Chondrocyte (in vitro differentiated cells): ENCODE measurements around the gene ADORA1. TPM values are rescaled to one million over a fixed set of nuclear protein-coding genes. Genes with fewer than 3 reads are reported as not detected.

Experiments
- DNase-seq: peaks from one replicate; pipeline ENCODE4 v3.0.0; 2021; ENCODE audit warnings: mixed read lengths, low spot score
- H3K27ac Mint-ChIP-seq: one replicate; pipeline ENCODE4 v1.8.0; 2021; ENCODE audit warnings: mild to moderate bottlenecking, moderate library complexity, mixed read lengths; ENCODE audit not compliant: unreplicated experiment
- H3K27me3 Mint-ChIP-seq: 2 replicates; pipeline ENCODE4 v1.8.0; 2021; ENCODE audit warnings: low read depth, mixed read lengths
- H3K36me3 Mint-ChIP-seq: 2 replicates; pipeline ENCODE4 v1.8.0; 2021; ENCODE audit warnings: low read depth, mixed read lengths
- H3K4me1 Mint-ChIP-seq: 2 replicates; pipeline ENCODE4 v1.8.0; 2021; ENCODE audit warnings: low read depth, mild to moderate bottlenecking, mixed read lengths
- H3K4me3 Mint-ChIP-seq: one replicate; pipeline ENCODE4 v1.8.0; 2021; ENCODE audit warnings: mild to moderate bottlenecking, moderate library complexity, mixed read lengths; ENCODE audit not compliant: unreplicated experiment
- H3K9me3 Mint-ChIP-seq: 2 replicates; pipeline ENCODE4 v1.8.0; 2021; ENCODE audit warnings: low read depth, mixed read lengths
- total RNA-seq: library from RNA; stranded (reverse); gene quantifications from 3 replicates; pipeline ENCODE4 v1.2.1, GENCODE V29; 2021
- TF ChIP-seq, protein P1 (sequence below): fragments of 200-600 bp; sonication (generic); IDR thresholded peaks from 2 replicates; pipeline ENCODE4 v1.5.0; 2021; ENCODE audit warnings: antibody characterized with exemption, mild to moderate bottlenecking, moderate library complexity

Gene ADORA1
- total RNA-seq, 1 donor from 2014 or later = 1.7 TPM

DNA sequence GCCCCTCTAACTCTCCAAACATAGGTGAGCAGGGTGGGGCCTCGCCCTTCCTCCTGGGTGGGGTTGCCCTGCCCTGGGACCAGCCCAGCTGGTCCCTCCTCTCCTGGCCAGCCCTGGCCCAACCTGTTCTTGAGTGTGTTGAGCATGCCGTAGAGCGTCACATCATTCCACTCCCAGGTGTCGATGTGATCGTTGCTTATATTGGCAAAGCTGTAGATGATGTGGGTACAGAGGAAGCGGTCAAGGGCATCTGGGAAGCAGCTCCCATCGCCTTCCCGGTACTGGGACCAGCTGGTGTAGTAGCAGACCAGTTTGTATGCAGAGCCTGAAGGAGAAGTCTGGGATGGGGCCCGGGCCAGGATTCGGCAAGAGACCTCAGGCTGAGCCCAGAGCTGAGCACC lies 57.5 kb downstream of the ADORA1 start:
- Mint-ChIP-seq H3K27me3 (peaks cover 13% of the 10 kb centered on the region), H3K4me1 (no peaks in the 10 kb centered on the region), H3K4me3 (no peak overlapping the region)

DNA sequence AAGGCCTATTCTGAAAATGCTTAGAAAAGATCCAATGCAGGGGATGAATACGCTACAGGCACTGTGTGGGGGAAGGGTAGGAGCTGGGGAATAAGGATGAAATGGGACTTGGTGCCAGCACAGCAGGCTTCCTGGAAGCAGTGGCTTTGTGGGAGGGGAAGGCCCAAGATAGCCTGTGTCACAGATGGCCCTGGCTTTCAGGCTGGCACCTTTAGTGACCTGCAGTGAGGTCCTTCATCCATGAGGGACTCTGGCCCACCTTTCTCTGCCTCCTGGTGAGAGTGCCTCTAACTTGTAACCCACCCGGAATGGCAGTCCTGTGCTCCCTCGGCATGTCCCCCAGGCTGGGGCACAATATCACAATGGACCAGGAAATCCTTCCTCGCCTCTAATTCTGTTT lies 58.1 kb downstream of the ADORA1 start:
- TF ChIP-seq, protein P1, sequence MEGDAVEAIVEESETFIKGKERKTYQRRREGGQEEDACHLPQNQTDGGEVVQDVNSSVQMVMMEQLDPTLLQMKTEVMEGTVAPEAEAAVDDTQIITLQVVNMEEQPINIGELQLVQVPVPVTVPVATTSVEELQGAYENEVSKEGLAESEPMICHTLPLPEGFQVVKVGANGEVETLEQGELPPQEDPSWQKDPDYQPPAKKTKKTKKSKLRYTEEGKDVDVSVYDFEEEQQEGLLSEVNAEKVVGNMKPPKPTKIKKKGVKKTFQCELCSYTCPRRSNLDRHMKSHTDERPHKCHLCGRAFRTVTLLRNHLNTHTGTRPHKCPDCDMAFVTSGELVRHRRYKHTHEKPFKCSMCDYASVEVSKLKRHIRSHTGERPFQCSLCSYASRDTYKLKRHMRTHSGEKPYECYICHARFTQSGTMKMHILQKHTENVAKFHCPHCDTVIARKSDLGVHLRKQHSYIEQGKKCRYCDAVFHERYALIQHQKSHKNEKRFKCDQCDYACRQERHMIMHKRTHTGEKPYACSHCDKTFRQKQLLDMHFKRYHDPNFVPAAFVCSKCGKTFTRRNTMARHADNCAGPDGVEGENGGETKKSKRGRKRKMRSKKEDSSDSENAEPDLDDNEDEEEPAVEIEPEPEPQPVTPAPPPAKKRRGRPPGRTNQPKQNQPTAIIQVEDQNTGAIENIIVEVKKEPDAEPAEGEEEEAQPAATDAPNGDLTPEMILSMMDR = no peak
- no peak for DNase-seq
- Mint-ChIP-seq H3K4me1 (no peaks in the 10 kb centered on the region), H3K27ac (no peak overlapping the region), H3K9me3 (no peaks in the 10 kb centered on the region), H3K27me3 (peaks cover 15% of the 10 kb centered on the region), H3K36me3 (no peaks in the 10 kb centered on the region), H3K4me3 (no peak overlapping the region)

More for the DNA sequence above, 57.5 kb downstream of the ADORA1 start:
- DNase-seq = no peak
- no peak overlapping the region for H3K27ac Mint-ChIP-seq
- TF ChIP-seq, protein P1 = no peak
- no peaks in the 10 kb centered on the region for H3K9me3 Mint-ChIP-seq
- no peaks in the 10 kb centered on the region for H3K36me3 Mint-ChIP-seq

DNA sequence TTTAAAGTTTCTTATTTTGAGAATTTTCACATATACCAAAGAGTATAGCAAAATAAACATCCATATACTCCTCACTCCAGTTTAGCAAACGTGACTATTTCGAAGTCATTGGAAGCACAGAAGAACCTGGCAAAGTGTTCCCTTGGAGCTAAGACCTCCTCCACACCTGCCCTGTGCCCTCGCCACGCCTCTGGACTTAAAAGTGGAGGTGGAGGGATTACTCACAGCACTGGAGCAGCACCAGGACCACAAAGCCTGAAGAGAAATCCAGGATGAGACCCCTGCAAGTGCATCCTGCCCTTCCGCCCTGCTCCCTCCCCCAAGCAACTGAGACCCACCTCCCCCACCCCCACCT lies 58.5 kb downstream of the ADORA1 start:
- Mint-ChIP-seq H3K9me3 (no peaks in the 10 kb centered on the region), H3K27ac (no peak overlapping the region), H3K4me1 (no peaks in the 10 kb centered on the region), H3K4me3 (no peak overlapping the region), H3K27me3 (peaks cover 15% of the 10 kb centered on the region), H3K36me3 (no peaks in the 10 kb centered on the region)
- TF ChIP-seq, protein P1 = no peak
- no peak for DNase-seq

DNA sequence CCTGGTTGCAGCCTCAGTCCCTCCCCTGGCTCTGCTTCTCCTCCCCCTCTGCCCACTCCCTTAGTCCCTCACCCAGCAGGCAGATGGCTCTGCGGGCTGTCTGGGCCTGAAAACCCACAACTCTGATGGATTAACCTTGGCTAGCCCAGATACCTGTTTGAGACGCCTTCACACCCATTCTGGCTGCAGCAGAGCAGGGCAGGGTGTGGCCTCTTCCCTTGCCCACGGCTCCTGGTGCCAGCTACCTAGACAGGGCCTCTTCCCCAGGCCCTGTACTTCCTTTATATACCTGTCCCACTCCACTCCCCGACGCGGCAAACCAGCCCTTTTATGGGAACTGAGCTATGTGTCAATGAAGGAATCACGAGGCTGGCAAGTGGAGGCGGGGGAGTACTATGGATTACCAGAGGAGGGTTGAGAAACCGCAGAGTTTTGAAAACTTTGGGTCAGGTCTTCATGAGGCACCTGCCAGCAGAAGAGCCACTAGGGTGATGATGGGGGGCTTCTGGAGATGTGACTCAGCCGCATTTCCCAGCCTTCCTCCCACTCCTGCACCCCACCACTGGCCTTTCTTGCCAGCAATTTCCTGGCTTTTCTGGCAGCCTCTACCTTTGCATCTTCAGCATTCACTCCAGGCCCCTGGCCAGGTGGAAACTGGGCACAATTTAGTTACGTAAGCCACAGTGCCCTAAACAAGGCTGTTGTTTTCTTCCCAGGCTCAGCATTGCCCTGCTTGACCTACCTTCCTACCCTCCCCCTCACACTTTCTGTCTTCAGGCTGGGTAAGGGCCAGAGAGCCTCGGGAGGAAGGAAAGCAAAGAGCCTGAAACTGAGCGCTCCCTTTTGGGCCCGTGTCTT lies 59.1 kb downstream of the ADORA1 start, which contains the start of gene CHI3L1:
TSS of gene CHI3L1 (minus strand) at position 259 of the 858 bp plus-strand sequence. CDS start at position 178, 81 bp downstream.
- no peaks in the 10 kb centered on the region for H3K36me3 Mint-ChIP-seq
- TF ChIP-seq, protein P1 = no peak
- H3K27me3 Mint-ChIP-seq = peaks cover 15% of the 10 kb centered on the region
- no peak for DNase-seq
- no peaks in the 10 kb centered on the region for H3K4me1 Mint-ChIP-seq
- H3K27ac Mint-ChIP-seq = no peak within 1 kb of the TSS
- H3K4me3 Mint-ChIP-seq = no peak within 1 kb of the TSS
- no peaks in the 10 kb centered on the region for H3K9me3 Mint-ChIP-seq

DNA sequence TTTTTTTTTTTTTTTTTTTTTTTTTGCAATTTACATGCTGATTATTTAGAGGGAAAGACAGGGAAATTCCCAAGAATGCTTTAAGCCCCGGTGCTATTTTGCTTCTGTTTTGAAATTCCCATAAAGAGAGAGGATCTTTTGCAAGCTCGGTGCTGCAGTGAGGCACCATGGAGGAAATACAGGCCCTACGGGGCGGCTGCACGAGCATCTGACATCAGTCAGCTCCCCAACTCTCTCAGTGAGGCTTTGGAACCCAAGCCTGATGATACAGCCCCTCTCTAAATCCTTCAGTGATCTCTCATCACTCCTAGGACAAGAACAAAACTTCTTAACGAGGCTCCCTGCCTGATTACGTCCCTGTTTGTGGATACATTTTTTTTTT lies 59.8 kb downstream of the ADORA1 start:
- TF ChIP-seq, protein P1 = no peak
- H3K4me3 Mint-ChIP-seq = no peak overlapping the region
- H3K36me3 Mint-ChIP-seq = no peaks in the 10 kb centered on the region
- H3K9me3 Mint-ChIP-seq = no peaks in the 10 kb centered on the region
- H3K27me3 Mint-ChIP-seq = peaks cover 15% of the 10 kb centered on the region
- H3K4me1 Mint-ChIP-seq = no peaks in the 10 kb centered on the region
- no peak overlapping the region for H3K27ac Mint-ChIP-seq
- no peak for DNase-seq
